PC-9 (cell line): Measurements from ENCODE around the gene FBXO44. TPM values are rescaled to one million over a fixed set of nuclear protein-coding genes. Genes with fewer than 3 reads are reported as not detected.
A peak's percentile ranks its signal among the peaks of the same experiment; 100 is the strongest.

Experiments used
- BruUV-seq: library from RNA; stranded (reverse); fragments of 400-500 nt; replicated peaks from 2 replicates; lab custom pipeline; 2021; lab: Mats Ljungman, UMichigan
- CTCF ChIA-PET: fragments of 300-600 bp; sonication (Branson Sonifier 250); formaldehyde crosslinking; loops from one replicate; lab custom pipeline; 2022; ENCODE audit warnings: antibody characterized with exemption; lab: Charles Lee
- POLR2A ChIA-PET: fragments of 300-600 bp; sonication (Branson Sonifier 250); formaldehyde crosslinking; loops from one replicate; lab custom pipeline; 2022; ENCODE audit warnings: antibody characterized with exemption; ENCODE audit not compliant: unreplicated experiment; lab: Charles Lee
- DNase-seq, 2 experiments: peaks; one replicate each; pipeline versions ENCODE4 v3.0.0 to v3.0.0-alpha.2; 2015 to 2022; ENCODE audit warnings: mixed read lengths in 1 of 2
- H2AFZ ChIP-seq: fragments of 200-600 bp; sonication (generic); 2 replicates; pipeline ENCODE4 v1.8.1; 2017; ENCODE audit warnings: antibody characterized with exemption
- H3F3A ChIP-seq: fragments of 200-600 bp; sonication (generic); 2 replicates; pipeline ENCODE4 v1.8.1; 2017; ENCODE audit warnings: antibody characterized with exemption, mild to moderate bottlenecking, low read depth; ENCODE audit not compliant: insufficient read depth
- H3K27ac ChIP-seq: fragments of 200-600 bp; sonication (generic); 2 replicates; pipeline ENCODE4 v1.6.1; 2016; ENCODE audit warnings: mixed run types
- H3K27me3 ChIP-seq: fragments of 200-600 bp; sonication (generic); 2 replicates; pipeline ENCODE4 v1.6.1; 2016; ENCODE audit warnings: low read depth, mixed run types; ENCODE audit not compliant: insufficient read depth
- H3K36me3 ChIP-seq: fragments of 200-600 bp; sonication (generic); 2 replicates; pipeline ENCODE4 v1.6.1; 2016; ENCODE audit warnings: low read depth, mixed run types
- H3K4me1 ChIP-seq: fragments of 200-600 bp; sonication (generic); replicated peaks from 2 replicates; pipeline ENCODE4 v1.6.1; 2016; ENCODE audit warnings: mixed run types; ENCODE audit not compliant: insufficient read depth
- H3K4me2 ChIP-seq: fragments of 200-600 bp; sonication (generic); 2 replicates; pipeline ENCODE4 v1.6.1; 2017; ENCODE audit warnings: mixed run types
- H3K4me3 ChIP-seq: fragments of 200-600 bp; sonication (generic); 2 replicates; pipeline ENCODE4 v1.6.1; 2016; ENCODE audit warnings: mixed run types
- H3K79me2 ChIP-seq: fragments of 200-600 bp; sonication (generic); 2 replicates; pipeline ENCODE4 v1.6.1; 2017; ENCODE audit warnings: low read depth, mixed run types
- H3K9me2 ChIP-seq: fragments of 200-600 bp; sonication (generic); 2 replicates; pipeline ENCODE4 v1.8.1; 2017; ENCODE audit warnings: mild to moderate bottlenecking; ENCODE audit not compliant: insufficient read depth
- H3K9me3 ChIP-seq: fragments of 200-600 bp; sonication (generic); 2 replicates; pipeline ENCODE4 v1.8.1; 2016; ENCODE audit warnings: low read depth; ENCODE audit not compliant: insufficient read depth
- H4K20me1 ChIP-seq: fragments of 200-600 bp; sonication (generic); 2 replicates; pipeline ENCODE4 v1.8.1; 2017; ENCODE audit not compliant: insufficient read depth
- CTCF ChIP-seq: fragments of 200-600 bp; sonication (generic); conservative IDR thresholded peaks from 2 replicates; pipeline ENCODE4 v1.6.1; 2017; ENCODE audit warnings: mixed run types, antibody characterized with exemption, mild to moderate bottlenecking, moderate library complexity
- EZH2 ChIP-seq: fragments of 200-600 bp; sonication (generic); IDR thresholded peaks from 2 replicates; pipeline ENCODE4 v1.8.0; 2017; ENCODE audit warnings: antibody characterized with exemption, low read depth
- intact Hi-C: fragments of 100-400 bp; cut with micrococcal nuclease; formaldehyde crosslinking; loops from one replicate; pipeline ENCODE4 v1.10.0; 2022; ENCODE audit not compliant: unreplicated experiment
- total RNA-seq: library from RNA; stranded (reverse); gene quantifications from 2 replicates; pipeline ENCODE4 v1.2.3, GENCODE V29; 2021

Gene FBXO44
- total RNA-seq, 1 experiment from 2014 or later, result 31.9 TPM

GRCh38 chr1:11708554-11709350, 54.1 kb downstream of the FBXO44 start:
- Histone ChIP-seq H3K27me3 (peaks cover 15% of the 10 kb centered on the region; the same call in 1 of the 2 replicates), H3K9me2 (no peaks in the 10 kb centered on the region), H3K79me2 (no peaks in the 10 kb centered on the region), H2AFZ (no peak overlapping the region), H3F3A (peaks cover 5% of the 10 kb centered on the region; the same call in 1 of the 2 replicates), H3K9me3 (no peaks in the 10 kb centered on the region), H3K4me2 (no peak overlapping the region), H3K27ac (no peak overlapping the region), H3K4me1 (no peaks in the 10 kb centered on the region; the same call in 1 of the 2 replicates), H3K4me3 (no peak overlapping the region), H3K36me3 (no peaks in the 10 kb centered on the region), H4K20me1 (no peaks in the 10 kb centered on the region)
- BruUV-seq, result no TSS peak
- DNase-seq, result peak in 1 of 2 experiments; percentile 55
- CTCF ChIA-PET, result no interaction called here
- POLR2A ChIA-PET, result no interaction called here
- TF ChIP-seq CTCF (no peak), EZH2 (no peak)
- intact Hi-C loops, result loop anchor here (5.0 kb wide), 1 partner anchor 41 kb away; no protein-coding TSS in a partner anchor

- H3K9me2 ChIP-seq, result no peaks in the 10 kb centered on the region
- no peak for TF ChIP-seq EZH2
- no peaks in the 10 kb centered on the region for H3K36me3 ChIP-seq
- no peaks in the 10 kb centered on the region for H3K9me3 ChIP-seq
- H4K20me1 ChIP-seq, result no peaks in the 10 kb centered on the region
- H3K27me3 ChIP-seq, result peaks cover 12% of the 10 kb centered on the region
- intact Hi-C loops, result no loop called here
- no peaks in the 10 kb centered on the region; the same call in 1 of the 2 replicates for H3K4me1 ChIP-seq
- ChIA-PET CTCF (no interaction called here), POLR2A (no interaction called here)
- no TSS peak for BruUV-seq
- no peak overlapping the region for H3K4me2 ChIP-seq
- H3K79me2 ChIP-seq, result no peaks in the 10 kb centered on the region
- H2AFZ ChIP-seq, result no peak overlapping the region
- no peak overlapping the region for H3K27ac ChIP-seq
- no peak for DNase-seq
- H3K4me3 ChIP-seq, result no peak overlapping the region
- H3F3A ChIP-seq, result peaks cover 5% of the 10 kb centered on the region; the same call in 1 of the 2 replicates
Observed at GRCh38 chr1:11711490-11711889, 56.8 kb downstream of the FBXO44 start.

- Histone ChIP-seq H3F3A (peaks cover 3% of the 10 kb centered on the region; the same call in 1 of the 2 replicates), H3K4me1 (no peaks in the 10 kb centered on the region; the same call in 1 of the 2 replicates), H3K9me3 (no peaks in the 10 kb centered on the region), H3K9me2 (no peaks in the 10 kb centered on the region), H3K27me3 (peaks cover 12% of the 10 kb centered on the region), H3K36me3 (no peaks in the 10 kb centered on the region), H2AFZ (no peak overlapping the region), H3K4me2 (no peak overlapping the region), H3K27ac (no peak overlapping the region), H3K79me2 (no peaks in the 10 kb centered on the region), H3K4me3 (no peak overlapping the region), H4K20me1 (no peaks in the 10 kb centered on the region)
- CTCF ChIA-PET, result no interaction called here
- no TSS peak for BruUV-seq
- intact Hi-C loops, result no loop called here
- no peak for TF ChIP-seq CTCF
- no peak for TF ChIP-seq EZH2
- POLR2A ChIA-PET, result no interaction called here
- DNase-seq, result no peak
Observed at GRCh38 chr1:11712285-11712684, 57.6 kb downstream of the FBXO44 start.

Other genes starting within 250 kb of the FBXO44 start
- gene DISP3, start 175.7 kb upstream of the FBXO44 start, total RNA-seq, result not detected in 2 replicates
- gene FBXO2, start 448 bp upstream of the FBXO44 start, total RNA-seq, result 40.3 and 74.0 TPM in 2 replicates
- 4.4 and 7.1 TPM in 2 replicates for gene FBXO6, start 9.3 kb downstream of the FBXO44 start, total RNA-seq
- gene MAD2L2, start 26.3 kb downstream of the FBXO44 start, total RNA-seq, result 52.9 and 58.9 TPM in 2 replicates
- gene DRAXIN, start 36.8 kb downstream of the FBXO44 start, total RNA-seq, result not detected in 2 replicates
- 75.5 and 77.7 TPM in 2 replicates for gene AGTRAP, start 81.3 kb downstream of the FBXO44 start, total RNA-seq
- gene C1orf167, start 107.3 kb downstream of the FBXO44 start, total RNA-seq, result not detected in 2 replicates
- 15.8 and 22.2 TPM in 2 replicates for gene MTHFR, start 151.1 kb downstream of the FBXO44 start, total RNA-seq
- 14.8 and 16.7 TPM in 2 replicates for gene CLCN6, start 151.3 kb downstream of the FBXO44 start, total RNA-seq
- not detected in 2 replicates for gene NPPA, start 192.9 kb downstream of the FBXO44 start, total RNA-seq
- gene NPPB, start 204.1 kb downstream of the FBXO44 start, total RNA-seq, result not detected in 2 replicates